ENCODE results near the gene CHRDL2.

CHRDL2 gene

GRCh38 chr11:74672956-74673692 is 58.1 kb downstream of the CHRDL2 start:
- H3K27ac ChIP-seq (ENCODE audit: low read length) = no peak overlapping the region
- TF ChIP-seq EZH2phosphoT487 (IDR thresholded peaks at IDR 0.05; ENCODE audit: low read length) (no peak), EZH2 (optimal IDR thresholded peaks at IDR 0.05; ENCODE audit: low read depth, low read length) (no peak)
- TF ChIP-seq, protein P1, sequence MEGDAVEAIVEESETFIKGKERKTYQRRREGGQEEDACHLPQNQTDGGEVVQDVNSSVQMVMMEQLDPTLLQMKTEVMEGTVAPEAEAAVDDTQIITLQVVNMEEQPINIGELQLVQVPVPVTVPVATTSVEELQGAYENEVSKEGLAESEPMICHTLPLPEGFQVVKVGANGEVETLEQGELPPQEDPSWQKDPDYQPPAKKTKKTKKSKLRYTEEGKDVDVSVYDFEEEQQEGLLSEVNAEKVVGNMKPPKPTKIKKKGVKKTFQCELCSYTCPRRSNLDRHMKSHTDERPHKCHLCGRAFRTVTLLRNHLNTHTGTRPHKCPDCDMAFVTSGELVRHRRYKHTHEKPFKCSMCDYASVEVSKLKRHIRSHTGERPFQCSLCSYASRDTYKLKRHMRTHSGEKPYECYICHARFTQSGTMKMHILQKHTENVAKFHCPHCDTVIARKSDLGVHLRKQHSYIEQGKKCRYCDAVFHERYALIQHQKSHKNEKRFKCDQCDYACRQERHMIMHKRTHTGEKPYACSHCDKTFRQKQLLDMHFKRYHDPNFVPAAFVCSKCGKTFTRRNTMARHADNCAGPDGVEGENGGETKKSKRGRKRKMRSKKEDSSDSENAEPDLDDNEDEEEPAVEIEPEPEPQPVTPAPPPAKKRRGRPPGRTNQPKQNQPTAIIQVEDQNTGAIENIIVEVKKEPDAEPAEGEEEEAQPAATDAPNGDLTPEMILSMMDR (IDR thresholded peaks at IDR 0.05; ENCODE audit: low read length) = no peak
- H3K36me3 ChIP-seq (replicated peaks; ENCODE audit: insufficient read depth, low read length) = no peaks in the 10 kb centered on the region
- H4K20me1 ChIP-seq (ENCODE audit: insufficient read depth, low read length) = no peaks in the 10 kb centered on the region
- no peaks in the 10 kb centered on the region for H3K27me3 ChIP-seq (replicated peaks; ENCODE audit: insufficient read depth, low read length)
- H3K79me2 ChIP-seq (ENCODE audit: low read length) = no peaks in the 10 kb centered on the region
- no peak overlapping the region for H3K4me3 ChIP-seq (ENCODE audit: low read length)
- H3F3A ChIP-seq (ENCODE audit: insufficient read depth, low read length) = no peaks in the 10 kb centered on the region
- H2AFZ ChIP-seq (ENCODE audit: low read length) = no peak overlapping the region
- H3K9ac ChIP-seq (ENCODE audit: low read length) = no peak overlapping the region
- no peaks in the 10 kb centered on the region for H3K9me3 ChIP-seq (replicated peaks; ENCODE audit: insufficient read depth, low read length)
- no peaks in the 10 kb centered on the region for H3K9me2 ChIP-seq (replicated peaks; ENCODE audit: insufficient read depth, low read length)
- no peak overlapping the region for H3K4me2 ChIP-seq (ENCODE audit: low read depth, low read length)
- H3K4me1 ChIP-seq (ENCODE audit: low read length) = no peaks in the 10 kb centered on the region
- no peak for DNase-seq

- TF ChIP-seq, protein P1 (IDR thresholded peaks at IDR 0.05; ENCODE audit: low read length) = no peak
- TF ChIP-seq EZH2phosphoT487 (IDR thresholded peaks at IDR 0.05; ENCODE audit: low read length) (no peak), EZH2 (optimal IDR thresholded peaks at IDR 0.05; ENCODE audit: low read depth, low read length) (no peak)
- Histone ChIP-seq H3K9me2 (replicated peaks; ENCODE audit: insufficient read depth, low read length) (no peaks in the 10 kb centered on the region), H3K4me3 (ENCODE audit: low read length) (no peak overlapping the region), H3K4me1 (ENCODE audit: low read length) (no peaks in the 10 kb centered on the region), H3K4me2 (ENCODE audit: low read depth, low read length) (no peak overlapping the region), H3K36me3 (replicated peaks; ENCODE audit: insufficient read depth, low read length) (no peaks in the 10 kb centered on the region), H2AFZ (ENCODE audit: low read length) (no peak overlapping the region), H3K27ac (ENCODE audit: low read length) (no peak overlapping the region), H3F3A (ENCODE audit: insufficient read depth, low read length) (no peaks in the 10 kb centered on the region), H3K79me2 (ENCODE audit: low read length) (no peaks in the 10 kb centered on the region), H4K20me1 (ENCODE audit: insufficient read depth, low read length) (no peaks in the 10 kb centered on the region), H3K9me3 (replicated peaks; ENCODE audit: insufficient read depth, low read length) (no peaks in the 10 kb centered on the region), H3K9ac (ENCODE audit: low read length) (no peak overlapping the region), H3K27me3 (replicated peaks; ENCODE audit: insufficient read depth, low read length) (no peaks in the 10 kb centered on the region)
- DNase-seq = no peak
Observed at GRCh38 chr11:74672332-74672955, 58.8 kb downstream of the CHRDL2 start.

- H3K79me2 ChIP-seq (ENCODE audit: low read length) = no peaks in the 10 kb centered on the region
- H3F3A ChIP-seq (ENCODE audit: insufficient read depth, low read length) = no peaks in the 10 kb centered on the region
- no peaks in the 10 kb centered on the region for H3K9me2 ChIP-seq (replicated peaks; ENCODE audit: insufficient read depth, low read length)
- no peak for DNase-seq
- no peak overlapping the region for H3K4me2 ChIP-seq (ENCODE audit: low read depth, low read length)
- no peak overlapping the region for H2AFZ ChIP-seq (ENCODE audit: low read length)
- H3K9me3 ChIP-seq (replicated peaks; ENCODE audit: insufficient read depth, low read length) = no peaks in the 10 kb centered on the region
- H3K27ac ChIP-seq (ENCODE audit: low read length) = no peak overlapping the region
- H4K20me1 ChIP-seq (ENCODE audit: insufficient read depth, low read length) = no peaks in the 10 kb centered on the region
- H3K4me3 ChIP-seq (ENCODE audit: low read length) = no peak overlapping the region
- H3K36me3 ChIP-seq (replicated peaks; ENCODE audit: insufficient read depth, low read length) = no peaks in the 10 kb centered on the region
- H3K27me3 ChIP-seq (replicated peaks; ENCODE audit: insufficient read depth, low read length) = no peaks in the 10 kb centered on the region
- TF ChIP-seq EZH2phosphoT487 (IDR thresholded peaks at IDR 0.05; ENCODE audit: low read length) = no peak
- TF ChIP-seq, protein P1 (IDR thresholded peaks at IDR 0.05; ENCODE audit: low read length) = no peak
- TF ChIP-seq EZH2 (optimal IDR thresholded peaks at IDR 0.05; ENCODE audit: low read depth, low read length) = no peak
- H3K4me1 ChIP-seq (ENCODE audit: low read length) = no peaks in the 10 kb centered on the region
- no peak overlapping the region for H3K9ac ChIP-seq (ENCODE audit: low read length)
Observed at GRCh38 chr11:74671520-74672196, 59.6 kb downstream of the CHRDL2 start.

All from MM.1S (cell line).